Activated CD4-positive, alpha-beta T cell treated with anti-CD3 and anti-CD28 coated beads, Interleukin-2, Interleukin-6, amounts not matched to agents 100 ng/mL and 50 ng/mL, durations not matched to agents 16 hours and 8 hours (primary cell): Measurements from ENCODE around the gene TERC.

Experiments
- DNase-seq: peaks from one replicate; pipeline ENCODE4 v3.0.0-alpha.2; 2020

The TERC gene

GRCh38 chr3:169764882-169765612, at the start of gene TERC:
TSS of gene TERC (minus strand) at chr3:169765060.
- peak; percentile 96 for DNase-seq

- peak; percentile 82 for DNase-seq
Measured at GRCh38 chr3:169813757-169814517, 49.1 kb upstream of the TERC start.

- no peak for DNase-seq
Measured at GRCh38 chr3:169813278-169813677, 48.4 kb upstream of the TERC start.

DNA sequence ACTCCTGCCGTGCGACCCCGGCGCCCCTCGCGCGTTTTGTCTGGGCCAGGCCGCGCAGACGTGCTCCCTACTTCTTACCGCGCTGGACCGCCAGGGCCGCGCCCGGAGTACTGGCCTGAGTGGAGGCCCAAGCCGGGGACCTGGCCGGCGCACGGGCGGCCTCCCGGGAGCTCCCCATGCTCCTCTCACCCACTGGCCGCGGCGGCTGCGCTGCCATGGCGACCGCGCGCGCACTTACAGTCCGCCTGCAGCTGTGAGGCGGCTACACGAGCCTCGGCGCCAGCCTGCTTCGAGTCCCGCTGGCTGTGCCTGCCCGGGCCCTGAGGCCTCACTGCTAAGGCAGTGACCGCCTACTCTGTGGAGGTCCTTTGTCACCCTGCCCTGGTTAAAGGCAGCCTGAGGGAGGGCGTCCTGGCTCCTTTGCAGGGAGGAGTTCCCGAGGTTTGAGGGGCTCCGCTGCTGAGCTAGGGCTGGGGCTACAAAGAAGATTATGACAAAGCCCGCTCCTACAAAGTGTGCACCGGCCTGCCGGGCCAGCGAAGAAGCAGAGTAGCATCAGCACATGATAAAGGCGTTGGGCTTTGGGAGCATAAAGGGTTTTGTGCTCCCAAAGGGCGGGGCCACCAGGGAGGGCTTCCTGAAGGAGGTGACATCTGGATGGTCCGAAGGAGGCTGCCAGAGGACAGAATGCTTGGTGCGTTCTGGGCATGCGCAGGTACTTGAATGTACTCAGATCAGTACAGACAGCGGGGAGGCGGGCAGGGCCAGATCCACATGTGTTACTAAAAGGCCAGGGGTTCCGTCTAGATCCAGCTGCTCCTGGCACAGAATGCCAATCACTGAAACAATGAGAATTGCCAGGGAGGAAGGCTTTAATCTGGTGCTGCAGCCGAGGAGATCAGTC, 47.7 kb upstream of the TERC start, which contains the start of the genes LRRC34 and LRRIQ4:
Gene LRRC34, minus strand, starts transcription at position 573 of the 904 bp plus-strand sequence. Its CDS starts 356 bp downstream, at position 217.
Gene LRRIQ4, plus strand, starts transcription at position 539 of the 904 bp plus-strand sequence. CDS start 9,052 bp downstream, outside the sequence.
- peak; percentile 88 for DNase-seq

GRCh38 chr3:169811631-169812331, 46.9 kb upstream of the TERC start:
- peak; percentile 21 for DNase-seq

DNA sequence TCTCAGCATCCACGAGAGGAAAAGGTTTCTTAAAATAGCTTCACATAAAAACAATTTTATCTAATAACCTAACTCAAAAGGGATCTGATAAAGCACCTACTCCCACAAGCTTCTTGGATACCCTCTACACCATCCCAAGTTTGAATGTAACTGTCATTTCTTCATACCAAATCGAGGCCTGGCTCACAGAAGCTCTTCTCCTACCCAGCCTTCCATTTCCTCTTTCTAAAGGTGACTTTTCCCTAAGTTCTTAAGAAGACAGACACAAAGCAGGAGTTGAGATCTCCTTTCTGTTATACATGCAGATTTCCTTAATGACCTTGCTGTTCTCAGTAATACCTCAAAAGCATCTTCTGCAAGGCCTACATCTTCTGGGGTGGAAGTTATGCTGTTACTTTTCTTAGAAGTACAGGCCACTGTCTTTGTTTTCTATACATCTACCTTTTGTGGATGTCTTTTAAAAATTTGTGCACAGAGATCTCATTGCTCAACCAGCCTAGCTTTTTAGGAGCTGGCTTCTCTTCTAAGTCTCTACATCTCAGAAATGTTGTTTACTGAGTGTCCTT, 44.5 kb upstream of the TERC start:
- no peak for DNase-seq

- no peak for DNase-seq
Measured at GRCh38 chr3:169804681-169805080, 39.8 kb upstream of the TERC start.

DNA sequence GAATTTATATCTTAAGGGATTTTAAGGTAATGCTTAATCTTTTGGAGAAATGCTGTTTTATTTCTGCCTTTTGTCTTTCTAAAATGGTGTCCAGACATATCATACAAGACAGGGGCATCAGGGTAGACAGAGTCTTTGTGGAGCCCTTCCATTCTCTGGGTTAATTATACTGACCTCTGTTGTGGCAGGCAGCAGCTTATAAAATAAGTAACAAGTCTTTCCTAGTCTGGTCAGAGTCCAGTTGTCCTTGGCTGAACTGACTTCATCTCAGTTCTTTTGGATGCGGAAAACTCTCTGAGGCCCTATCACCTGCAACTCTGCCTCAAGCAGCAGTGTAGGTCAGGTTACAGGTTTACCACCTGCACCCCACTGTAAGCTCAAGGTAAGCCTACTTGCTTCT, 27.5 kb upstream of the TERC start:
- no peak for DNase-seq

GRCh38 chr3:169790687-169791429, 26.0 kb upstream of the TERC start:
- no peak for DNase-seq

DNA sequence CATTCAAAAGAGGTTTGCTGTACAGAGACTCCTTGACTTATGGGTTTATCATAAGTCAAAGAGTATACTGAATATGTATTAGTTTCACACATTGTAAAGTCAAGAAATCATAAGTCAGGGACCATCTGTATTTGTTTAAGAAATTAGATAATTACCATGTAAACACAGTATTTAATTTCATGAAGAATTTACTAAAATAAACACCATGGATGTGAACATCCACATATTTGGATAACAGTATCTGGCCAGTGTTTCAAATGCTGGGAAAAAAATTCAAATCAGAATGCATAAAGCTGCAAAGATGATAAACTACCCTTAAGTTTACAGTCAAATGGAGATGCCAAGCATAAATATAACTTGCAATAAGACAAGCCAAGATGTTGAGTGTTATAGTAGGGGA, 25.4 kb upstream of the TERC start:
- DNase-seq, result no peak

- no peak for DNase-seq
Measured at GRCh38 chr3:169787791-169788190, 22.9 kb upstream of the TERC start.

- DNase-seq, result no peak
Measured at GRCh38 chr3:169787120-169787519, 22.3 kb upstream of the TERC start.

GRCh38 chr3:169781209-169781855, 16.5 kb upstream of the TERC start:
- DNase-seq, result no peak

- DNase-seq, result peak; percentile 41
Measured at GRCh38 chr3:169780742-169781141, 15.9 kb upstream of the TERC start.

- no peak for DNase-seq
Measured at GRCh38 chr3:169777822-169778221, 13.0 kb upstream of the TERC start.

DNA sequence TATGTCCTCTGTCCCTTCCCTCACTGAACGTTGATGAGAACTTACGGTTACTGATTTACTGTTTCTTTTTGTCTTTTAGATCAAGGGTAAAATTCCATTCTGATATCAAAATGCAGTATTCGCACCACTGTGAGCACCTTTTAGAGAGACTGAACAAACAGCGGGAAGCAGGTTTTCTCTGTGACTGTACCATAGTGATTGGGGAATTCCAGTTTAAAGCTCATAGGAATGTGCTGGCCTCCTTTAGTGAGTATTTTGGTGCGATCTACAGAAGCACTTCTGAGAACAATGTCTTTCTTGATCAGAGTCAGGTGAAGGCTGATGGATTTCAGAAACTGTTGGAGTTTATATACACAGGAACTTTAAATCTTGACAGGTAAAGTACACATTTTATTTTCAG, 9.3 kb upstream of the TERC start:
- no peak for DNase-seq

DNA sequence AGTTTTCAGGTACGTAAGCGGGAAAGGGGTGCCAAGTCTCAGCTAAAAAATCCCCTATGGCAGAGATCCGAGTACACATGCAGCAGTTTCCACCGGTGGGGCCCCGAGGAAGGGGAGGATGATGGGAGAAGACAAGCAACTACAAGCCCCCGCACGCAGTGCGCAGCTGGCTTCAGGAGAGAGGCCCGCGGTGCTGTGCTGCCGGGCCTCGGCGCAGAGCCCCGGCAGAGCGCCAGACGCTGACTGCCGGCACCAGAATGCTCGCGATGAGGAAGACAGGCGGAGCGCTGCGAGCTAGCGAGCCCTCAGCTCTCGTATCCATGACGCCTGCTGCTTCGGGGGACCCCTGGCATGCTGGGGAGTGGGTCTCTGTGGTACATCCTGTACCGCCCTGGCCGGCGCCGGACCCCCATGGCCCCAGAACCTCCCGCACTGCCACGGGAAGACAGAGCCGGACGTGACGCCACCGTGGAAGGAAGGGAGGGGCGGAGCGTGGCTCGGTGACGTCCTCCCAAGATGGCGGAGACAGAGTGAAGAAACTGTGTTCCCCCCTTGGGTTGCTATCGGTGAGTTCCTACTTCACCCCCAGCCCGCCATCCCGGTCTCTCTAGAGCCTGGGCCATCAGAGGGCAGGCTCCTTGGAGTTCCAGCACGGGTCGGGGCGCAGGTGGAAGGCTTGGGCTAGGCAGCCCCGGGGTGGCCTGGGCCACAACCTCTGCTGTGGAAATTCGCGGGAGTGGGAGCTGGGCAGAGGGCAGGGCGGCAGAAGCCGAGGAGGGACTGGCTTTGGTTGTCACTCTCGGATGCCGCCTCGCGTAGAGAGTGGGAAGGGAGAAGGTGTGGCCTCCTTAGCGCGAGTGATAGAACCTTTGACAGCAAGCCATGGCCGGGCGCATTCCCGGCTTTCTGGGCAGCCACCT, 8.3 kb upstream of the TERC start, which contains the start of gene MYNN:
Gene MYNN, plus strand, starts transcription at position 500 of the 920 bp plus-strand sequence. CDS start 900 bp downstream, outside the sequence.
- peak; percentile 94 for DNase-seq

GRCh38 chr3:169772305-169772896, 7.5 kb upstream of the TERC start:
- DNase-seq, result peak; percentile 70
